Transverse colon (tissue), 4 donors: ENCODE measurements around the gene ENGASE. TPM values are rescaled to one million over a fixed set of nuclear protein-coding genes. Genes with fewer than 3 reads are reported as not detected.

Source experiments
- DNase-seq: peaks from one replicate; pipeline ENCODE4 v3.0.0-alpha.2; 2019
- H3K27ac ChIP-seq, 4 donors: fragments of 200-600 bp; sonication (generic); 2 replicates each; pipeline ENCODE4 v1.5.1; 2016 to 2018; ENCODE audit warnings: inconsistent platforms in 4 of 4
- H3K27me3 ChIP-seq: fragments of 200-600 bp; sonication (generic); 2 replicates; pipeline ENCODE4 v1.5.1; 2017; ENCODE audit warnings: inconsistent platforms
- H3K36me3 ChIP-seq, 4 donors: fragments of 200-600 bp; sonication (generic); 2 replicates each; pipeline ENCODE4 v1.5.1; 2017 to 2019; ENCODE audit warnings: inconsistent platforms in 4 of 4
- H3K4me1 ChIP-seq, 4 donors: fragments of 200-600 bp; sonication (generic); 2 replicates each; pipeline ENCODE4 v1.5.1; 2017 to 2020; ENCODE audit warnings: inconsistent platforms in 4 of 4
- H3K4me3 ChIP-seq, 4 donors: fragments of 200-600 bp; sonication (generic); 1 replicate in 1 of 4; 2 replicates in 3 of 4; pipeline versions ENCODE4 v1.5.1 to v1.6.1; 2017 to 2019; ENCODE audit warnings: inconsistent platforms in 4 of 4
- H3K9me3 ChIP-seq, 2 donors: fragments of 200-600 bp; sonication (generic); 2 replicates each; pipeline ENCODE4 v1.5.1; 2017 to 2019; ENCODE audit warnings: inconsistent platforms in 2 of 2
- CTCF ChIP-seq, 5 experiments: fragments of 200-600 bp in 3 of 5; fragments of 450-650 bp in 2 of 5; sonication (generic) in 3 of 5; IDR thresholded peaks; 1 replicate in 2 of 5; 2 replicates in 3 of 5; pipeline ENCODE4 v1.5.1; 2016 to 2017; ENCODE audit warnings: antibody characterized with exemption in 5 of 5, inconsistent platforms in 3 of 5, mild to moderate bottlenecking in 2 of 5, moderate library complexity in 1 of 5
- EP300 ChIP-seq: sonication (generic); formaldehyde crosslinking; IDR thresholded peaks from one replicate; pipeline ENCODE4 v1.6.1; 2017; ENCODE audit warnings: antibody characterized with exemption, low read depth
- POLR2A ChIP-seq: fragments of 450-650 bp; IDR thresholded peaks from one replicate; pipeline ENCODE4 v1.6.1; 2016; ENCODE audit warnings: antibody characterized with exemption, mild to moderate bottlenecking, moderate library complexity
- POLR2AphosphoS5 ChIP-seq, 3 donors: sonication (generic); formaldehyde crosslinking; IDR thresholded peaks; one replicate each; pipeline ENCODE4 v1.6.1; 2016; ENCODE audit warnings: antibody characterized with exemption in 3 of 3
- WGBS, 2 donors: methylation state at CpG; one replicate each; pipeline ENCODE4 v1.1.5; 2018; ENCODE audit warnings: low coverage in 1 of 2; 5-methylcytosine and 5-hydroxymethylcytosine counted together
- in situ Hi-C, 4 donors: fragments of 200-750 bp; cut with MboI; loops; one replicate each; pipeline versions ENCODE4 v1.15.0 to v1.15.1; 2017; ENCODE audit warnings: low sequenced_read_pairs in 3 of 4, low pct_ligation_motif_present in 1 of 4, low pct_unique_long_range_greater_than_20kb in 1 of 4
- intact Hi-C: fragments of 100-400 bp; cut with DNase I; formaldehyde crosslinking; loops from one replicate; pipeline ENCODE4 v1.15.1; 2023; ENCODE audit warnings: low total_unique reads
- total RNA-seq, 4 donors: library from RNA; depleted of rRNA; stranded (reverse); fragments of >200 nt; gene quantifications; one replicate each; pipeline ENCODE4 v1.1.0, GENCODE V29; 2016

The ENGASE gene
- total RNA-seq = 100 to 1,000 TPM in 2 of 4 donors, 10 to 100 TPM in 2; 74.7 to 335 (median 121) TPM

GRCh38 chr17:79074649-79075445, at the start of gene ENGASE:
TSS of gene ENGASE (plus strand) at chr17:79074824. CDS start at chr17:79074945, 121 bp downstream.
- Histone ChIP-seq H3K9me3 (no peaks in the 10 kb centered on the region), H3K4me3 (peak within 1 kb of the TSS; percentile 87 to 99 (median 93)), H3K27me3 (no peaks in the 10 kb centered on the region), H3K4me1 (peaks cover 21 to 51% (median 35%) of the 10 kb centered on the region in 4 donors), H3K27ac (peak within 1 kb of the TSS; percentile 90 to 96 (median 94)), H3K36me3 (peaks cover 0 to 7% (median 0%) of the 10 kb centered on the region in 4 donors)
- TF ChIP-seq POLR2AphosphoS5 (IDR thresholded peaks at IDR 0.05) = peak; percentile 64 to 81 (median 67)
- no peak for TF ChIP-seq CTCF (IDR thresholded peaks at IDR 0.05)
- TF ChIP-seq EP300 = no peak
- TF ChIP-seq POLR2A = peak; percentile 46
- DNase-seq = peak; percentile 96
- intact Hi-C loops = no loop called here
- WGBS, 2 donors = 0 to 1% methylated on average over 2 to 56 of the region's 106 CpGs
- in situ Hi-C loops = loop anchor here in 2 of 4 donors (25.0 kb wide), 1 partner anchor 312 kb away; no protein-coding TSS in a partner anchor

- Histone ChIP-seq H3K27me3 (no peaks in the 10 kb centered on the region), H3K27ac (peak overlapping the region; percentile 66 to 77 (median 68)), H3K4me1 (peaks cover 35 to 68% (median 56%) of the 10 kb centered on the region in 4 donors), H3K36me3 (no peaks in the 10 kb centered on the region), H3K4me3 (peak overlapping the region; percentile 44 to 80 (median 64)), H3K9me3 (no peaks in the 10 kb centered on the region)
- 41% methylated on average over 22 of the region's 31 CpGs; no CpG with 5 or more reads in 1 of the 2 donors for WGBS, 2 donors
- DNase-seq = peak; percentile 51
- peak; percentile 40 for TF ChIP-seq POLR2A
- TF ChIP-seq CTCF (IDR thresholded peaks at IDR 0.05) = no peak
- TF ChIP-seq EP300 = no peak
- TF ChIP-seq POLR2AphosphoS5 (IDR thresholded peaks at IDR 0.05) = peak; percentile 20 to 49 (median 41)
- in situ Hi-C loops = no loop called here
- intact Hi-C loops = loop anchor here (2.0 kb wide), 1 partner anchor 20 kb away; no protein-coding TSS in a partner anchor
Measured at GRCh38 chr17:79024901-79025737, 49.5 kb upstream of the ENGASE start.

- H3K4me1 ChIP-seq = peaks cover 31 to 59% (median 47%) of the 10 kb centered on the region in 4 donors
- intact Hi-C loops = no loop called here
- no peaks in the 10 kb centered on the region for H3K27me3 ChIP-seq
- in situ Hi-C loops = no loop called here
- no peaks in the 10 kb centered on the region for H3K36me3 ChIP-seq
- H3K4me3 ChIP-seq = peak overlapping the region in 1 of 4 donors; percentile 0
- 41% methylated on average over 16 of the region's 16 CpGs; no CpG with 5 or more reads in 1 of the 2 donors for WGBS, 2 donors
- H3K27ac ChIP-seq = peak overlapping the region; percentile 57 to 68 (median 66)
- peak; percentile 56 for DNase-seq
- H3K9me3 ChIP-seq = no peaks in the 10 kb centered on the region
- TF ChIP-seq POLR2AphosphoS5 (IDR thresholded peaks at IDR 0.05) = peak in 2 of 3 donors; percentile 70 to 78
- TF ChIP-seq POLR2A = peak; percentile 28
- TF ChIP-seq EP300 = peak; percentile 46
- no peak for TF ChIP-seq CTCF (IDR thresholded peaks at IDR 0.05)
Measured at GRCh38 chr17:79026376-79027273, 48.0 kb upstream of the ENGASE start.
